ENCODE measurements around the gene MYH15.

MYH15 gene

DNA sequence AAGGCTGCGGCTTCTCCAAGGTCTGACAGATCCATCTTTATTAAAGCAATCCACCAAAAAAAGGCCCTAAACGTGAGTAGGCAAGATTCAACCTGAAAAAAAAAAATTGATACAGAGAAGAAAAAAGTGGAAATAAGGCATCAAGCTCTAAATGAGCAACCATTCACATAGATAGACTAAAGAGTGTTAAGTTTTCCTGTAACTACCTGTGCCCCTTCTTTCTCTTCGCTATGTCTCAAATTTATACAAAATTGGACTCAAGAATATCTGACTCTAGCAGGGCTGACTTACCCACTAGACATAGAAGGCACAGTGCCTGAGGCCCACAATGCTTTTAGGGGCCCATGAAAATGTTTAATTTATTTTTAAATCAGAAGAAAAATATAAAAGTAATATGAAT is at the start of gene MYH15:
Gene MYH15 (minus strand): TSS at position 101 of the 400 bp plus-strand sequence. CDS start 66 bp downstream, at position 35.
- no peak for DNase-seq

GRCh38 chr3:108555966-108556581 is 45.7 kb upstream of the MYH15 start:
- no peak for DNase-seq

DNA sequence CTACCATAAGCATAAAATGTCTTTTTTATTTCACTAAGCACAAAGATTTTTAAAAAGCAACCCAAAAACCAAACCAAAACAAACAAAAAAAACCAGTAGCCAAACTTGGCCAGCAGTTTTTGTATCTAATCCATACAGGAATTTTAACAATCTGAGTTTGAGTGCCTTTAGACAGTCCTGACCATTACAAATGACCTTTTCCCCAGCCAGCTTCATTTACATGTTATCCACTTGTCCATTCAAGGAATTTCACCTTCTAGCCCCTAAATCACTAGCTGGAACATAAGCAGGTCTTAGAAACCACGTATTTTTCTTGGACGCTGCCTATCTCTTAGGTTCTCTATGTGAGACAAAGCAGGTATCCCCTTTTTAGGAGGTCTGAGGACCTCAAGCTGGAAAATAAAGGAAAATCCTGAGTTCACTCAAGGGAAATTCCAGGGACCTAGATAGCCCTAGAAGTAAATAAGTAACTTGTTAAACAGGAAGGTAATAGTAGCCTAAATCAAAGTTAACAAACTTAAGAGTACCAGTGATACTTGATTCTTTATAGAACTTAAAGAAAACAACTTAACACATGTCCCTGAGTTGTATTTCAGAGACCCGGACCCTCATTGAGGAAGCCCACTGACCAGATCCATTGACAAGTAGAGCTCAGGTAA is 44.6 kb upstream of the MYH15 start:
- DNase-seq, result no peak

DNA sequence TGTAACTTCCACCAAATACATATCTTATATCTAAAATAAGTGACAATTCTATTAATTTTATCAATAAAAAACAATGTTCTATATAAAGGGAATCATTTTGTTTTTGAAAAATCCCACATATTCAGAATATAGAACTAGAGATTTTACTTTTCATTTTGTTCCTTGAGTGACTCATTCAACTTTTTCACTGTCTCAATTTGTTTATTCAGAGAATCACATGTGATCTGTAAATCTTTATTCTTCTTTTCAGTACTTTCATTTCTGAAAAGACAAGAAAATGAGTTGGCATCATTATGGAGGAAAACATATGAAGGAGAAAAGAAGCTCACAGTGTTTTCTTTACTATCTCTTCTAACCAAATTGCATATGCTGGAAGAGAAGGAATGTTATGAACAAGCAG is 43.8 kb upstream of the MYH15 start:
- no peak for DNase-seq

GRCh38 chr3:108552267-108553159 is 42.1 kb upstream of the MYH15 start:
- no peak for DNase-seq

GRCh38 chr3:108548886-108549285 is 38.5 kb upstream of the MYH15 start:
- no peak for DNase-seq

- DNase-seq, result no peak
Measured at GRCh38 chr3:108548304-108548703, 37.9 kb upstream of the MYH15 start.

- no peak for DNase-seq
Measured at GRCh38 chr3:108546692-108547091, 36.3 kb upstream of the MYH15 start.

DNA sequence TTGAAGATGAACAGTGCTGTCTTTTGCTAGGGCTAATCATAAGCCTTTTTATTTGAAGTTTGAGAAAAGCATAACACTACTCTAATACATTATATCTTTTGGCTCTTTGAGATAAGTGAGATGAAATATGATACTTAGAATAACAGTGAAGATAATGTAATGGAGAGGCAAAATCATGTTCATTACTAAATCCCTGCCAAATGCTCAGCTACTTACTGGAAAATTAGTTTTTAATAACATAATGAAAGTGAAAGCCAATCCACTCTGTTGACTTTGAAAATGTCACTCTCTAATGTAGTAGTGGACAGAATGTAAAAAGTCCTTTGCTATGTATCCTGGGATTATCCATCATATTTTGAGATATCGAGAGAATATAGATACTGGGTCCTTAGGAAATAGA is 35.9 kb upstream of the MYH15 start:
- DNase-seq, result no peak

DNA sequence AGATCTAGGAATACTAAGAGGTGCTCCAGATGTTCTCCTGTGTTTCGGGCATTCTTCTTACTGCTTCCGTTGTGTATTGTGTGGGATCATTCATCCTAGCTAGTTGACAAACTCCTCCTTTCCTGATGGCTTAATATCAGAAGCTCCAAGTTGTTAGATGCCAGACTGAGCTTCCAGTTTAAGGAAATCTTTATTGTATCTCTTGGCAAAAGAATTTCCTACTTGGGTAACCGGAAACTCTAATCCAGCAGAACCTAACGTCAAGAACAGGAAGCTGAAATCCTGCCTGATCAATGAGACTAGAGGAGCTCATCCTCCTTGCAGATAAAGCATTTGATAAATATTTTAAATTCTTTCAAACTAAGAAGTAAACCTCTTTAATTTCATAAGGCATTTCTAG is 27.7 kb upstream of the MYH15 start:
- no peak for DNase-seq

GRCh38 chr3:108528459-108529252 is 18.3 kb upstream of the MYH15 start:
- no peak for DNase-seq

DNA sequence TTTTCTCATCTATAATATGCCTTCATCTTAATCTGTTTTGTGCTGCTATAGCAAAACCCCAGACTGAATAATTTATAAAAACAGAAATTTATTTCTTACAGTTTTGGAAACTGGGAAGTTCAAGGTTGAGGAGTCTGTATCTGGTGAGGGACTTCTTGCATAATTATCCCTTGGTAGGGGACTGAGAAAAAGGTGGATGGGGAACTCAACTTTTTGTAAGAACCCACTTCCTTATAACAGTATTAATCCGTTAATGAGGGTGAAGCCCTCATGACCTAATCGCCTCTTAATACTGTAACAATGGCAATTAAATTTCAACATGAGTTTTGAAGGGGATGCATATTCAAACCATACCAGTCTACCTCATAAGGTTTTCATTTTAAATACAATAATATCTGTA is 17.4 kb upstream of the MYH15 start:
- DNase-seq, result no peak

DNA sequence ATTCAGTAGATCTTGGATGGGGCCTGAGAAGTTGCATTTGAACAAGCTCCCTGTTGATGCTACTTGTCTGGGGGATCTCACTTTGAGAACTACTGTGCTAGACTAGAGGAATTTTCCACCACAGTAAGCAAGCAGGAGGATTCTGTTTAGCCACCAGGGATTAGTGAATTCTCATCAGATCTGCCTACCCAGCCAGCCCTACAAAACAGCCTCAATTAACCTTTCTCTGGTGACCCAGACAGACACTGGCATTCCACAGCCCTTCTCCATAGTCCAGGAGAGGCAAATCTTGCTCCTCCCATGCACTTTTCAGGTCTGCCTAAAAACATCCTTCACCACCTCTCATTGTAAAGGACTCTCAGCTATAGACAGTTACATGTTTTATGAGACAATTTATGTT is 16.7 kb upstream of the MYH15 start:
- DNase-seq, result no peak

GRCh38 chr3:108525971-108526370 is 15.6 kb upstream of the MYH15 start:
- no peak for DNase-seq

GRCh38 chr3:108525256-108525655 is 14.9 kb upstream of the MYH15 start:
- DNase-seq, result no peak

DNA sequence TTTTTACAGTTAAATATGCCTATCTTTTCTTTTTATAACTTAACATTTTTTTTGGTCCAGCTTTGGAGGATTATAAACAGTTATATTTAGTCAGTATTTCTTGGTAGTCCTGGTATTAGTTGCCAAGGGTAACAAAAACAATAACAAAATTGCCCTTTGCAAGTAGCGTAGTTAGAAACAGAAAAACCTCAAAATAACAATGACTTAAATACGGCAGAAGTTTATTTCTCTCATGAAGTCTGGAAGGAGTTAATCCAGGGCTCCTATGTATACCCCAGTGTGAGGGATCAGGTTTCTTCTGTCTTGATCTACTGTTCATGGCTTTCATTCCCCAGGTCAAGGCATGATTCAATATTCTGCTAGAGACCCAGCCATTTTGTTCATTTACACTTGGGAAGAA is 14.1 kb upstream of the MYH15 start:
- no peak for DNase-seq

DNA sequence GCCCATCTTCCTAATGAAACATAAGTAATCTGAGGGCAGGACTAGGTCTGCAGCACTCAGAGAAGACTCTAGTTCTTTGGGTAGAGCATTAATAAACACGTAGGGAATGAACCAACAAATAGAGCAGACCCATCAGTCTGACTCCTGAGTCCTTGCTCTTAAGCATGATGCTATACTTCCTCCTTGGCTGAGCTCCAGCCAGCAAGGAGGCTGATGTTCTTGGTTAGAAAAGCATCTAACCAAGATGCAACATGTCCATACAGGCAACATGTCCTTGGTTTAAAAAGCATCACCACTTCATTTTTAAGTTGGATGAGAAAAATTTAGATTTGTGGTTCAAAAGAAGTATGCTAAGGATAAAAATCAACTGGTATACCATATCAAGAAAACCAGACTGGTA is 8.5 kb upstream of the MYH15 start:
- DNase-seq, result no peak

DNA sequence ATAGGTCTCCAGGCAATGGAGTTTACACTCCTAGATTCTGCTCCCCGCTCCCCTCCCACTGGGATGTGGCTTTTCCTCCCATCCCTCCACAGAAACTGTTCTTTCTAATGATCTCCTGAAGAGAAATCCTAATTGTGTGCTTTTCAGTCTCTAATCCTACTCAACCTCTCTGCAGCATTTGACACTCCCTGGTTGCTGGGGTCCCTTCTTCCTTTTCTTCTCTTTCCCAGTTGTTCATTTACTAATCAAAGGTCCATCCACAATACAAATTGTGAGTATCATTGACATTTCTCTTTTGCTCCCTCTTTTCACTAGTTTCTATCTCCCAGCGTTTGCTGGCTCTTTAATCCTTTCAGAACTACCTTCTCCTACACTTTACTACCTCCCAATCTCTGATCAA is 6.5 kb upstream of the MYH15 start:
- no peak for DNase-seq

- no peak for DNase-seq
Measured at GRCh38 chr3:108513961-108514360, 3.6 kb upstream of the MYH15 start.

DNA sequence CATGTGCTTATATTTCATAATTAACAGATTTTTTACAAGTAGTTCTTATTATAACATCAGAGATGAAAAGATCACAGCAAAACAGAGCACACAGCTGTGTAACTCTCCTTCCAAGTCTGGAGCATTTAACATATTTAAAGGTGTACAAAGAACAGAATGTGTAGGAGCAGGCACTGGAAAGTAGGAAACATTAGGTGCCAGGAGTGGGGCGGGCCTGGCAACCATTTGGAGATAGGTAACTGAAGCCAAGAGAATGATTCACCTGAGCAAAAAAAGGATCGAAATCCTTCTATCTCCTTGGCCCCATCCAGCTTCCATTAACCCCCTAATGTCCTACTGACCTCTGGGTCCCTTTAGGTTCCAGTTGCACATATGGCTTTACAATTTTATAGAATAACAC is 2.3 kb upstream of the MYH15 start:
- no peak for DNase-seq

DNA sequence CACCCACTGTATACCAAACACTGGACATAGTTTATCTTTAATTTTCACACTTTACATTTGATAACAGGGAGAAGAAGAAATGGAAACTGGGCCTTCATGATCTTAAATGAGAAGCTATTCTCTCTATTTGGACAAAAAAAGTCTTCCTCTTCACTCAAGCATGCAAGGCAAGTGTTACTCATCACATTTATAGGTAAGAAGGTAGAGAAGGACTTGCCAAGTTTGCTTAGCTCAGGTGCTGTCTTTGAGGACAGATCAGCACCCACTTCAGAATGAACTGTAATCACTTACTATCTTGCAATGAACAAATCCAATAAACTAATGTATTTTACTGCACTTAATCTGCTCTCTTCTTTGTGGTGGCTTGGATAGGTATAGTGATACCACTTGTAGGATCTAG is 1.1 kb upstream of the MYH15 start:
- no peak for DNase-seq

DNA sequence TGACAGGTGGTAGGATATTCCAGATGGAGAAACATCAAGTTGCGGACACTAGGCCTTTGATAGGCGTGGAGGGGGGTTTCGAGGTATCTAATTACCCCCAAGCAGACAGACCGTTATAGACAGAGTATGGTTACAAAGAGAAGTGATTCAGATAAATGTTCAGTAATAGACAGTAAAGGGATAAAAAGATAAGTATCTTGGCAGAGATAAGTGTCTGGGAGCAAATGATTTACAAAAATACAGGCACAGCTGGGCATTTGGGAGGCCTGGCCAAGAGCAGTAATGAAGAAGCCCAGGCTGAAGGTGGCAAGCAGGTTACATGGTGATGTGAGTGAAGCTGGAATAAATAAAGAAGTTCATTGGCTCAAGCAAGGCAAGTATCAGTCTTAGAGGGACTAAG is 659 bp upstream of the MYH15 start:
- no peak for DNase-seq

- DNase-seq, result no peak
Measured at GRCh38 chr3:108509871-108510270, 525 bp downstream of the MYH15 start.
